ENCODE measurements around the gene INPP4A. TPM values are rescaled to one million over a fixed set of nuclear protein-coding genes. Genes with fewer than 3 reads are reported as not detected.

The INPP4A gene
- total RNA-seq, 4 donors from 2014 or later = 13.6 to 25.2 (median 17.2) TPM

GRCh38 chr2:98569915-98570314, 125.3 kb downstream of the INPP4A start:
- no peaks in the 10 kb centered on the region for H3K27me3 ChIP-seq
- DNase-seq (ENCODE audit: low spot score in 2 of 2) = no peak
- no peaks in the 10 kb centered on the region for H3K4me1 ChIP-seq
- H3K36me3 ChIP-seq = peaks cover 90% of the 10 kb centered on the region
- WGBS = 94% methylated on average over 13 of the region's 13 CpGs
- H3K9me3 ChIP-seq = no peaks in the 10 kb centered on the region
- no peak overlapping the region for H3K27ac ChIP-seq
- no peak overlapping the region for H3K4me3 ChIP-seq
- TF ChIP-seq, protein P1, sequence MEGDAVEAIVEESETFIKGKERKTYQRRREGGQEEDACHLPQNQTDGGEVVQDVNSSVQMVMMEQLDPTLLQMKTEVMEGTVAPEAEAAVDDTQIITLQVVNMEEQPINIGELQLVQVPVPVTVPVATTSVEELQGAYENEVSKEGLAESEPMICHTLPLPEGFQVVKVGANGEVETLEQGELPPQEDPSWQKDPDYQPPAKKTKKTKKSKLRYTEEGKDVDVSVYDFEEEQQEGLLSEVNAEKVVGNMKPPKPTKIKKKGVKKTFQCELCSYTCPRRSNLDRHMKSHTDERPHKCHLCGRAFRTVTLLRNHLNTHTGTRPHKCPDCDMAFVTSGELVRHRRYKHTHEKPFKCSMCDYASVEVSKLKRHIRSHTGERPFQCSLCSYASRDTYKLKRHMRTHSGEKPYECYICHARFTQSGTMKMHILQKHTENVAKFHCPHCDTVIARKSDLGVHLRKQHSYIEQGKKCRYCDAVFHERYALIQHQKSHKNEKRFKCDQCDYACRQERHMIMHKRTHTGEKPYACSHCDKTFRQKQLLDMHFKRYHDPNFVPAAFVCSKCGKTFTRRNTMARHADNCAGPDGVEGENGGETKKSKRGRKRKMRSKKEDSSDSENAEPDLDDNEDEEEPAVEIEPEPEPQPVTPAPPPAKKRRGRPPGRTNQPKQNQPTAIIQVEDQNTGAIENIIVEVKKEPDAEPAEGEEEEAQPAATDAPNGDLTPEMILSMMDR (IDR thresholded peaks at IDR 0.05) = no peak
- TF ChIP-seq EP300 (IDR thresholded peaks at IDR 0.05) (no peak), POLR2AphosphoS5 (IDR thresholded peaks at IDR 0.05) (no peak), POLR2A (IDR thresholded peaks at IDR 0.05) (no peak)

DNA sequence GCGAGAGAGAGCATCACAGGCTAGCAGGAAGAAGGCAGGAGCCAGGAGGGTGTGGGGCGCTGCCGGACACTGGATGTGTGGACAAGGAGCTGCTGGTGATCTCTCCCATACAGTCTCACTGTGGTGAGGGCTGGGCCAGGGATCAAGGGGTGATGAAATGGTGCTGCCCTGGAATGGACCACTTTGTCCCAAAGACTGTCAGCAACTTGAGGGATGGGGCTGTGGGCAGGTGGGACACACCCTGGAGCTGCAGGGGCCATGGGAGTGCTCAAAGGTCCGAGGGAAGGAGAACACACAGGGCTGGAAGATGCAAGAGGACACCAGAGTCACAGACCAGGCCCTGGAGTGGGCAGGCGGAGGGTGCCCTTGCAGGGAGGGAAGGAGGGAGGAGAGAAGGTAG, 125.7 kb downstream of the INPP4A start:
- Histone ChIP-seq H3K4me3 (no peak overlapping the region), H3K9me3 (no peaks in the 10 kb centered on the region), H3K27me3 (no peaks in the 10 kb centered on the region), H3K4me1 (no peaks in the 10 kb centered on the region), H3K27ac (no peak overlapping the region), H3K36me3 (peaks cover 90% of the 10 kb centered on the region)
- DNase-seq (ENCODE audit: low spot score in 2 of 2) = no peak
- 94% methylated on average over 5 of the region's 5 CpGs for WGBS
- TF ChIP-seq POLR2A (IDR thresholded peaks at IDR 0.05) = no peak
- TF ChIP-seq POLR2AphosphoS5 (IDR thresholded peaks at IDR 0.05) = no peak
- TF ChIP-seq, protein P1 (IDR thresholded peaks at IDR 0.05) = no peak
- TF ChIP-seq EP300 (IDR thresholded peaks at IDR 0.05) = no peak

DNA sequence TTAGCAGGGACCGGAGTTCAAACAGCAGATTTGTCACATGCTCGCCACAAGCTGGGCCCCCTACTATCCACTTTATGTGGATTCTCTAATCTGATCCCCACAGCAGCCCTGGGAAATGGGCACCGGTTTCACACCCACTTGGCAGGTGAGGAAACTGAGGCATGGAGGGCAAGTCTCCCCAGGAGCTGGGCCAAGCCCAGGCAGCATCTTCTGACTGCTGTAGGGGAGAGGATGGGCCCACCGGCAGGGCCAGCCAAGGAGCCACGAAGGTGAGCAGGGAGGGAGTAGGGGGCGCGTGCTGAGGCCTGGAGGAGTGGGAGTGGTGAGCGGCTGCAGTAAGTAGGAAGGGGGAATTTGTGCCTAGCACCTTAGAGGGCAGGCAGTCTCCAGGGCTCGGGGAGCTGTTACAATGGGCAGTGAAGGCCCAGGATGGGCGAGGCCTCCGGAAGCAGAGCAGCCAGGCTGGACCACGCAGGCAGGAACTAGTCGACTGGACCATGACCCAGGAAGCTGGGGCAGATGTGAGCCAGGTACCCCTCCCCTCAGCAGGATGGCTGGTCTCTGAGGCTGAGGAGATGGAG, 126.6 kb downstream of the INPP4A start:
- WGBS = 91% methylated on average over 9 of the region's 13 CpGs
- Histone ChIP-seq H3K4me3 (no peak overlapping the region), H3K9me3 (no peaks in the 10 kb centered on the region), H3K27me3 (no peaks in the 10 kb centered on the region), H3K4me1 (no peaks in the 10 kb centered on the region), H3K27ac (no peak overlapping the region), H3K36me3 (peaks cover 89% of the 10 kb centered on the region)
- DNase-seq (ENCODE audit: low spot score in 2 of 2) = peak in 1 of 2 donors; percentile 54
- TF ChIP-seq POLR2A (IDR thresholded peaks at IDR 0.05) (no peak), POLR2AphosphoS5 (IDR thresholded peaks at IDR 0.05) (no peak), EP300 (IDR thresholded peaks at IDR 0.05) (no peak)
- TF ChIP-seq, protein P1 (IDR thresholded peaks at IDR 0.05) = no peak

GRCh38 chr2:98571796-98572195, 127.1 kb downstream of the INPP4A start:
- no peak for TF ChIP-seq POLR2A (IDR thresholded peaks at IDR 0.05)
- TF ChIP-seq EP300 (IDR thresholded peaks at IDR 0.05) = no peak
- TF ChIP-seq, protein P1 (IDR thresholded peaks at IDR 0.05) = no peak
- H3K27ac ChIP-seq = no peak overlapping the region
- H3K4me3 ChIP-seq = no peak overlapping the region
- peaks cover 89% of the 10 kb centered on the region for H3K36me3 ChIP-seq
- H3K27me3 ChIP-seq = no peaks in the 10 kb centered on the region
- H3K9me3 ChIP-seq = no peaks in the 10 kb centered on the region
- WGBS = 94% methylated on average over 9 of the region's 9 CpGs
- H3K4me1 ChIP-seq = no peaks in the 10 kb centered on the region
- DNase-seq (ENCODE audit: low spot score in 2 of 2) = no peak

- no peak for DNase-seq (ENCODE audit: low spot score in 2 of 2)
- Histone ChIP-seq H3K4me1 (no peaks in the 10 kb centered on the region), H3K4me3 (no peak overlapping the region), H3K27ac (no peak overlapping the region), H3K27me3 (no peaks in the 10 kb centered on the region), H3K36me3 (peaks cover 89% of the 10 kb centered on the region), H3K9me3 (no peaks in the 10 kb centered on the region)
- TF ChIP-seq EP300 (IDR thresholded peaks at IDR 0.05) = no peak
- TF ChIP-seq POLR2A (IDR thresholded peaks at IDR 0.05) = no peak
- TF ChIP-seq, protein P1 (IDR thresholded peaks at IDR 0.05) = no peak
- TF ChIP-seq POLR2AphosphoS5 (IDR thresholded peaks at IDR 0.05) = no peak
- WGBS = 81% methylated on average over 4 of the region's 5 CpGs
Measured at GRCh38 chr2:98572211-98572610, 127.6 kb downstream of the INPP4A start.
